ENCODE measurements around the gene ITIH4. TPM values are rescaled to one million over a fixed set of nuclear protein-coding genes. Genes with fewer than 3 reads are reported as not detected.

Gene ITIH4
- total and polyA plus RNA-seq, 2 of the 13 experiments (the other 11 are each of a cell fraction or from before 2014, with no cell fraction given), result 2.7 to 5.3 TPM

DNA sequence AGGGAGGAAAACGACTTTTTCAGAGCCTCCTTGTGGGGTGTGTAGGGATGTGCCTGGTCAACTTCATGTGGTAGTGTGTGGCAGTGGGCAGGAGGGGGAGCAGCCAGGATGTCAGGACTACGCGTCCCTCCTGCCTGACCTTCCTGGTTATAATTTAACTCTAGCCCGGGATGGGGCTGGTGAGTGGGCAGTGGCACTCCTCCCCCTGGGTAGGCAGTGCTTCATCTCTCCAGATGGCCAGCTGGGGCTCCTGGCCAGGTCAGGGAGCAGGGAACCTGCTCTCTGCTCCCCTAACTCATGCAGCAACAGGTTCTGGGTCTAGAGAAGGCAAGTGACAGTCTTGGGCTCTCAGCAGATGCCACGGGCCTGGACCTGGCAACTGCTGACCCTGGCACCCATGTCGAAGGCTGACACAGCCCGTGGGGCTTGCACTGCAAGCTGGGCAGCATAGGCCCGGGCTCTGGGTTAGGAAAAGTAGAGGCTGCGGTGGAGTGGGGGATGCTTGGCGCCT lies 2.6 kb downstream of the ITIH4 start (continued):
- TF ChIP-seq, protein P1, sequence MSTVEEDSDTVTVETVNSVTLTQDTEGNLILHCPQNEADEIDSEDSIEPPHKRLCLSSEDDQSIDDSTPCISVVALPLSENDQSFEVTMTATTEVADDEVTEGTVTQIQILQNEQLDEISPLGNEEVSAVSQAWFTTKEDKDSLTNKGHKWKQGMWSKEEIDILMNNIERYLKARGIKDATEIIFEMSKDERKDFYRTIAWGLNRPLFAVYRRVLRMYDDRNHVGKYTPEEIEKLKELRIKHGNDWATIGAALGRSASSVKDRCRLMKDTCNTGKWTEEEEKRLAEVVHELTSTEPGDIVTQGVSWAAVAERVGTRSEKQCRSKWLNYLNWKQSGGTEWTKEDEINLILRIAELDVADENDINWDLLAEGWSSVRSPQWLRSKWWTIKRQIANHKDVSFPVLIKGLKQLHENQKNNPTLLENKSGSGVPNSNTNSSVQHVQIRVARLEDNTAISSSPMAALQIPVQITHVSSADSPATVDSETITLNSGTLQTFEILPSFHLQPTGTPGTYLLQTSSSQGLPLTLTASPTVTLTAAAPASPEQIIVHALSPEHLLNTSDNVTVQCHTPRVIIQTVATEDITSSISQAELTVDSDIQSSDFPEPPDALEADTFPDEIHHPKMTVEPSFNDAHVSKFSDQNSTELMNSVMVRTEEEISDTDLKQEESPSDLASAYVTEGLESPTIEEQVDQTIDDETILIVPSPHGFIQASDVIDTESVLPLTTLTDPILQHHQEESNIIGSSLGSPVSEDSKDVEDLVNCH (CRISPR knock-in tag; IDR thresholded peaks at IDR 0.05), result no peak
- TF ChIP-seq, protein P2, sequence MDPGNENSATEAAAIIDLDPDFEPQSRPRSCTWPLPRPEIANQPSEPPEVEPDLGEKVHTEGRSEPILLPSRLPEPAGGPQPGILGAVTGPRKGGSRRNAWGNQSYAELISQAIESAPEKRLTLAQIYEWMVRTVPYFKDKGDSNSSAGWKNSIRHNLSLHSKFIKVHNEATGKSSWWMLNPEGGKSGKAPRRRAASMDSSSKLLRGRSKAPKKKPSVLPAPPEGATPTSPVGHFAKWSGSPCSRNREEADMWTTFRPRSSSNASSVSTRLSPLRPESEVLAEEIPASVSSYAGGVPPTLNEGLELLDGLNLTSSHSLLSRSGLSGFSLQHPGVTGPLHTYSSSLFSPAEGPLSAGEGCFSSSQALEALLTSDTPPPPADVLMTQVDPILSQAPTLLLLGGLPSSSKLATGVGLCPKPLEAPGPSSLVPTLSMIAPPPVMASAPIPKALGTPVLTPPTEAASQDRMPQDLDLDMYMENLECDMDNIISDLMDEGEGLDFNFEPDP (CRISPR knock-in tag; conservative IDR thresholded peaks at IDR 0.05), result no peak
- TF ChIP-seq PCBP2 (optimal IDR thresholded peaks at IDR 0.05; ENCODE audit: low read depth, low read length, poor library complexity, severe bottlenecking) (no peak), ZNF235 (CRISPR knock-in tag; IDR thresholded peaks at IDR 0.05; ENCODE audit: borderline replicate concordance) (no peak), NPAS2 (CRISPR knock-in tag; IDR thresholded peaks at IDR 0.05; ENCODE audit: borderline replicate concordance) (no peak), ZNF124 (CRISPR knock-in tag; IDR thresholded peaks at IDR 0.05) (no peak), JUND (CRISPR knock-in tag; IDR thresholded peaks at IDR 0.05) (no peak), REPIN1 (CRISPR knock-in tag; IDR thresholded peaks at IDR 0.05; ENCODE audit: borderline replicate concordance, low read depth) (peak; percentile 68; the same call in 1 of the 2 replicates), ZNF205 (CRISPR knock-in tag; IDR thresholded peaks at IDR 0.05) (no peak), PAF1 (CRISPR knock-in tag; IDR thresholded peaks at IDR 0.05) (no peak), ZNF879 (CRISPR knock-in tag; IDR thresholded peaks at IDR 0.05) (no peak), SRSF9 (IDR thresholded peaks at IDR 0.05; ENCODE audit: borderline replicate concordance, insufficient read depth, low read depth, low read length, poor library complexity, severe bottlenecking) (no peak), FIP1L1 (IDR thresholded peaks at IDR 0.05; ENCODE audit: borderline replicate concordance, insufficient read depth, low read depth, low read length) (no peak), ZNF570 (CRISPR knock-in tag; IDR thresholded peaks at IDR 0.05; ENCODE audit: borderline replicate concordance) (no peak), NR2F6 (IDR thresholded peaks at IDR 0.05) (peak; percentile 71), NR2F6 (CRISPR knock-in tag; IDR thresholded peaks at IDR 0.05) (peak; percentile 76)
- TF ChIP-seq, protein P3, sequence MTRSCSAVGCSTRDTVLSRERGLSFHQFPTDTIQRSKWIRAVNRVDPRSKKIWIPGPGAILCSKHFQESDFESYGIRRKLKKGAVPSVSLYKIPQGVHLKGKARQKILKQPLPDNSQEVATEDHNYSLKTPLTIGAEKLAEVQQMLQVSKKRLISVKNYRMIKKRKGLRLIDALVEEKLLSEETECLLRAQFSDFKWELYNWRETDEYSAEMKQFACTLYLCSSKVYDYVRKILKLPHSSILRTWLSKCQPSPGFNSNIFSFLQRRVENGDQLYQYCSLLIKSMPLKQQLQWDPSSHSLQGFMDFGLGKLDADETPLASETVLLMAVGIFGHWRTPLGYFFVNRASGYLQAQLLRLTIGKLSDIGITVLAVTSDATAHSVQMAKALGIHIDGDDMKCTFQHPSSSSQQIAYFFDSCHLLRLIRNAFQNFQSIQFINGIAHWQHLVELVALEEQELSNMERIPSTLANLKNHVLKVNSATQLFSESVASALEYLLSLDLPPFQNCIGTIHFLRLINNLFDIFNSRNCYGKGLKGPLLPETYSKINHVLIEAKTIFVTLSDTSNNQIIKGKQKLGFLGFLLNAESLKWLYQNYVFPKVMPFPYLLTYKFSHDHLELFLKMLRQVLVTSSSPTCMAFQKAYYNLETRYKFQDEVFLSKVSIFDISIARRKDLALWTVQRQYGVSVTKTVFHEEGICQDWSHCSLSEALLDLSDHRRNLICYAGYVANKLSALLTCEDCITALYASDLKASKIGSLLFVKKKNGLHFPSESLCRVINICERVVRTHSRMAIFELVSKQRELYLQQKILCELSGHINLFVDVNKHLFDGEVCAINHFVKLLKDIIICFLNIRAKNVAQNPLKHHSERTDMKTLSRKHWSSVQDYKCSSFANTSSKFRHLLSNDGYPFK (CRISPR knock-in tag; IDR thresholded peaks at IDR 0.05; ENCODE audit: borderline replicate concordance), result no peak; the same call in 1 of the 2 replicates
- TF ChIP-seq, protein P4, sequence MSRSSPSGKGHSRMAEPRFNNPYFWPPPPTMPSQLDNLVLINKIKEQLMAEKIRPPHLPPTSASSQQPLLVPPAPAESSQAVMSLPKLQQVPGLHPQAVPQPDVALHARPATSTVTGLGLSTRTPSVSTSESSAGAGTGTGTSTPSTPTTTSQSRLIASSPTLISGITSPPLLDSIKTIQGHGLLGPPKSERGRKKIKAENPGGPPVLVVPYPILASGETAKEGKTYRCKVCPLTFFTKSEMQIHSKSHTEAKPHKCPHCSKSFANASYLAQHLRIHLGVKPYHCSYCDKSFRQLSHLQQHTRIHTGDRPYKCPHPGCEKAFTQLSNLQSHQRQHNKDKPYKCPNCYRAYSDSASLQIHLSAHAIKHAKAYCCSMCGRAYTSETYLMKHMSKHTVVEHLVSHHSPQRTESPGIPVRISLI (CRISPR knock-in tag; IDR thresholded peaks at IDR 0.05; ENCODE audit: borderline replicate concordance), result no peak
- TF ChIP-seq, protein P5, sequence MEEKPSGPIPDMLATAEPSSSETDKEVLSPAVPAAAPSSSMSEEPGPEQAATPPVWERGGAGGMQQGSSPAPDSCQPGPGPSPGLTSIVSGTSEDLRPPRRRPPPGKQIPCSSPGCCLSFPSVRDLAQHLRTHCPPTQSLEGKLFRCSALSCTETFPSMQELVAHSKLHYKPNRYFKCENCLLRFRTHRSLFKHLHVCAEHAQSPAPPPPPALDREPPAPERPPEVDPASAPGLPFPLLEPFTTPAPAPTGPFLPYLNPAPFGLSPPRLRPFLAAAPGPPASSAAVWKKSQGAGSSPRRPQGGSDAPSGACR (CRISPR knock-in tag; IDR thresholded peaks at IDR 0.05), result no peak
- TF ChIP-seq, protein P6, sequence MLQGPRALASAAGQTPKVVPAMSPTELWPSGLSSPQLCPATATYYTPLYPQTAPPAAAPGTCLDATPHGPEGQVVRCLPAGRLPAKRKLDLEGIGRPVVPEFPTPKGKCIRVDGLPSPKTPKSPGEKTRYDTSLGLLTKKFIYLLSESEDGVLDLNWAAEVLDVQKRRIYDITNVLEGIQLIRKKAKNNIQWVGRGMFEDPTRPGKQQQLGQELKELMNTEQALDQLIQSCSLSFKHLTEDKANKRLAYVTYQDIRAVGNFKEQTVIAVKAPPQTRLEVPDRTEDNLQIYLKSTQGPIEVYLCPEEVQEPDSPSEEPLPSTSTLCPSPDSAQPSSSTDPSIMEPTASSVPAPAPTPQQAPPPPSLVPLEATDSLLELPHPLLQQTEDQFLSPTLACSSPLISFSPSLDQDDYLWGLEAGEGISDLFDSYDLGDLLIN (CRISPR knock-in tag; IDR thresholded peaks at IDR 0.05; ENCODE audit: borderline replicate concordance), result no peak

Data from HepG2 (cell line).